ES-I3 (cell line): ENCODE results near the gene KCND3.

Experiments used
- H3K36me3 ChIP-seq: 2 replicates; pipeline ENCODE4 v1.6.1; 2013; ENCODE audit warnings: mild to moderate bottlenecking, low read length, control low read depth, moderate library complexity; ENCODE audit not compliant: insufficient read depth
- H3K4me1 ChIP-seq: 2 replicates; pipeline ENCODE4 v1.6.1; 2013; ENCODE audit warnings: mild to moderate bottlenecking, control low read depth, low read length; ENCODE audit not compliant: insufficient read depth
- H3K9ac ChIP-seq: 2 replicates; pipeline ENCODE4 v1.6.1; 2013; ENCODE audit warnings: low read depth, mild to moderate bottlenecking, low read length, moderate library complexity
- H3K9me3 ChIP-seq: 2 replicates; pipeline ENCODE4 v1.6.1; 2013; ENCODE audit warnings: mild to moderate bottlenecking, low read length, moderate library complexity; ENCODE audit not compliant: control insufficient read depth, insufficient read depth

Gene KCND3

DNA sequence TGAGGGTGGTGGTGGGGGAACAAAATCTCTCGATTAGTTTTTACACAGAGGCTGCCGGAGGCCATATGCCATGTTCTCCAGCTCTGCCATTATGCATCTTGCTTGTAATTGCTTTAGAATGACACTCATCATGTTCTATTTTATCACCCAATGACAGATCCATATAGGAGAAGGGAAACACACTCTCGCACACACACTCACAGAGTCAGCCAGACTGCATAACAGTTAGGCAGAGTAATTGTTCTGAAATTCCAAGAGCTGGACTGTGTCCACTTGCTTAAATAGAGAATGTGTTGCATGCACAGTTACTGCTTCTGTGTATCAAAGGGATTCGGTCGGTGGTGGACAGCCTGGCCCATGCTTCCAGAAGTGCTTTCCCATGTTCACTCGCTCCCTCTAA, 30.6 kb downstream of the KCND3 start:
- no peaks in the 10 kb centered on the region for H3K36me3 ChIP-seq
- no peaks in the 10 kb centered on the region for H3K9me3 ChIP-seq
- H3K9ac ChIP-seq, result no peak overlapping the region
- peaks cover 5% of the 10 kb centered on the region for H3K4me1 ChIP-seq

DNA sequence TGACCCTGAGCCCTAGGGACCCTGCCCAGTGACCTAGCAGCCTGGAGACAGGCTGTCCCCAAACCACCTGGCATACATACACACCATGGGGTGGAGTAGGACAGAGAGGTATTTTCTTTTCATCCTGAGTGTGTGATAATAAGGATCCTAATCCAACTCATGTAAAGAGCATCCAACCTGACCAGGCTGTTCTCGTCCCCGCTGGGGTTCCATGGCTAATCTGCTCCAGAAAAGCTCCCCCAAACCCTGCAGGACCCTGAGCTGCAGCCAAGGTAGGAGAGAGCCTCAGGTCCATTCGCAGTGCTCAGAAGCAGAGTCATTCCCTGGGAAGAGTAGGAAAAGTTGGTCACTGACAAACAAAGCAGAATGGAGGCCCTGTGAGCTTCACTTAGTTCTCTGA, 31.4 kb downstream of the KCND3 start:
- H3K9ac ChIP-seq, result no peak overlapping the region
- no peaks in the 10 kb centered on the region for H3K36me3 ChIP-seq
- no peaks in the 10 kb centered on the region for H3K9me3 ChIP-seq
- no peaks in the 10 kb centered on the region for H3K4me1 ChIP-seq

DNA sequence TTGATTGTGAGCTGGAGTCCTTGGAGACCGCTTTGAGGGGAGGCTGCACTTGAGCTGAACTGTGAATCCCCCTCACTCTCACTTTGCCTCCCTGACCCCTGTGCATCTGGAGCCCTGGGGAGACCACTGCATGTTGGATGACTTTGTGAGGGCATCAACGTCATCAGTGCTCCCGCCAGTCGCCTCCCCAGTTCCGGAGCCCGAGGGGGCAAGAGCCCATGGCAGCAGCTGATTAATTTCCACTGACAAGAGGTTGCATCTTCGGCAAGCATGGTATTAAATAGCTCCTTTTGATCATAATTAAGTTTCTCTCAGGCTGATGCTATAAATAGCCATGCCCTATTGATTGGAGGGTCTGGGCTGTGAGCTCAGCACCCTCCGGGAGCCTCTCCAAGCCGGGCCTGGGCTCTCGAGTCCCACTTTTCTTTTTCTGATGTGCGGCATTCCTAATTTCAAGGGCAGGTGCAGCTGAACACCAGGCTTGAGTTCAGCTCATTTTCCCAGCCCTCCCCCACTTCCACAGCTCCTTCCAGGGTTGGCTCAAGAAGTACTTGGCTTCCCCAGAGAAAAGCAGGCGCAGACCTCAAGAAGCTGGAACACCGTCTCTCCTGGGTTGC, 33.2 kb downstream of the KCND3 start:
- Histone ChIP-seq H3K4me1 (no peaks in the 10 kb centered on the region), H3K36me3 (no peaks in the 10 kb centered on the region), H3K9me3 (no peaks in the 10 kb centered on the region), H3K9ac (no peak overlapping the region)

DNA sequence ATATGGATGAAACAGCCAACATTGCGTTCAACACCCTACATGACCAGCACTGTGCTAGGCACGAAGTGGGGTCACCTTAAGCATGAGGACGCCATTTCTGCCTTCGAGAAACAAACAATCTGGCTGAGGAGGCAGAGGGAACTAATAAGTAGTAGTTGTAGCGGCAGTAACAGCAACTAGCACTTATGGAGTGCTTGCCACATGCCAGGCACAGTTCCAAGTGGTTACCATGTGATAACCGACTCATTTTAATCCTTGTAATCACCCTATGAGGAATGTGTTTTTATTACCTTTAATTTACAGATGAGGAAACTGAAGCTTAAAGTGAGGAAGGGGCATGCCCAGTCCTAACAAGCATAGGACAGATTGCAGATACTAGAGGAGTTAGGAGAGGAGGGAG, 33.7 kb downstream of the KCND3 start:
- H3K4me1 ChIP-seq, result no peaks in the 10 kb centered on the region
- H3K9me3 ChIP-seq, result no peaks in the 10 kb centered on the region
- no peaks in the 10 kb centered on the region for H3K36me3 ChIP-seq
- no peak overlapping the region for H3K9ac ChIP-seq

DNA sequence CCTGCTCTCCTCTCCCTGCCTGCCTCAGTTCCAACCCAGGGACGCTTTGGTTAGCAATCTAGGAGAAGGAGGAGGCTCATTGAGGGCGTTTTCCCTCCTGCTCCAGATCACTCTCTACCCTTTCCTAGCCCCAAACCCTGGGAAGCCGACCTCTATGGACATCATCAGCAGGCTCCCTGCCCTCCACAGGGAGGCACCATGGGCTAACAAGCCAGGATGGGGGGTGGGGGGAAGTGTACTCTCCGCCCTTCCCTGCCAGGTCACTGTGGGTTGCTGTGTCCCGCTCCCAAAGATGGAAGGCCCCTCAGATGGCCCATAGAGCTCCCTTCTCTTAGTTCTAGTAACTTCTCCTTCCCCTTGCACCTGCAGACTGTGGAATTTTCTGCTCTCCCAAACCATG, 35.7 kb downstream of the KCND3 start:
- Histone ChIP-seq H3K36me3 (no peaks in the 10 kb centered on the region), H3K9me3 (no peaks in the 10 kb centered on the region), H3K9ac (no peak overlapping the region)

DNA sequence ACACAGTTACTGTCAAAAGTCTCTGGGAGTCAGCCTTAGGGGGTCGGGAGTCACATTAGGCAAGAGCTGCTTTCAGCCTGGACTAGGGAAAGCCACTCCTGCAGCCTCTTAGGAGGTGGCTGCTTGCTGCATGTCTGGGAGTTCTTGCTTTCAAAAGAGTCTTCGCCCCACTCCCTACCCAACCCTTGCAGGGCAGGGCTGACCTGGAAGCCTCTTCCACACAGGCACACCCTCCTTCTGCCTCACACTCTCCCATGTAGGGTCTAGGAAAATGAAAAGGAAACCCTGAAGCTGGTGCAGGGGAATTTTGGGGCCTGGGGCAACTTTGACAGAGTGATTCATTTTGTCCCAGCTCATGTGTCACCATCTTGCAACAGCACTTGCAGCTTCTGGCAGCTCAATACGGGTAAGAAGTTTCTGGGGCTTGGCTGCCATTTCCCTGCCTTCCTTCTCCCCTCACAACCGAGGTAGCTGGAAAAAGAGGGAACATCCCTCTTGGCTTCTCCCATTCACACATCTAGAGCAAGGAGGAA, 37.3 kb downstream of the KCND3 start:
- no peaks in the 10 kb centered on the region for H3K9me3 ChIP-seq
- no peak overlapping the region for H3K9ac ChIP-seq
- peaks cover 12% of the 10 kb centered on the region; the same call in 1 of the 2 replicates for H3K4me1 ChIP-seq
- no peaks in the 10 kb centered on the region for H3K36me3 ChIP-seq

More for the DNA sequence above, 35.7 kb downstream of the KCND3 start:
- H3K4me1 ChIP-seq, result peaks cover 2% of the 10 kb centered on the region; the same call in 1 of the 2 replicates

DNA sequence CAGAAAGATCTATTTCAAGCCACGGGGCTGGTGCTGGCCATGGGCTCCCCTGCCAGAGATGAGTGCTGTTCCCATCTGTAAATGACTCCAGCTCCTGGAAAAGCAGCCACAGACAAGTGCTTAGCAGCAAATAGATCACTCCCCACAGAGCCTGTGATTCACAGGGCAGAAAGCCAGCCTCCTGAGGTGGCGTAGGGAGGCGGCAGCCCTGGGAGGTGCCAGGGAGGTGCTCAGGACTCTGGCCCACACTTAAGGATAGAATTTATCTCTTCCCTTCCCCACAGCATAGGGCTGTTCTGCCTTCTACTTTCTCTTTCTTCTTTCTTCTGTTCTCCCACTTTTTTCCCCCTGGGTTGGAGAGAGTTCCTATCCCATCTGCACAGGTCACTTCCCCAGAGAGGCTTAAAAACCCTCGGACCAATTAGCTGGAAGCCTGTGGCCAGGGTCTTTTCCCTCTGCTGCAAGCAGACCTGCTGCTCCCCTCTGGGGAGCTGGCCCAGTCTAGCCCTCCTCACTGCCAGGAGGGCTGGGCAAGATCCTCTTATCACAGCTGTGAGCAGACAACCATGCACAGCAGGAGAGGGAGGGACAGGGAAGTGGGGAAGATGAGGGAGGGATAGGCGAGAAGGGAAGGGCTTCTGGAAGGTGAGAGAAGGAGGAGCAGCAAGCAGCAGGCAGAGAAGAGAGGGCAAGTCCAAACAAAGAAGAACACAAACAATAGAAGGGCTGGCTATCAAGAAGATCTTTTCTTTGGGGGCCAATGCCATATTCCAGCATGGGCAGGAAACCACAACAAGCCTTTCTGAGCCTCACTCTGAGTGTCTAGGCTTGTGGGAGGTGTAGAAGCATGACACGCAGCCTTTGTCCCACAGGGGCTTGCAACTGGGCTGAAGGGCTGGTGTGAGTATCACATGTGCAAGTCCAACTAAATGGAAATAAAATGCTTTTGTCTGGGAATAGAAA, 41.0 kb downstream of the KCND3 start:
- Histone ChIP-seq H3K9me3 (no peaks in the 10 kb centered on the region), H3K9ac (no peak overlapping the region), H3K36me3 (no peaks in the 10 kb centered on the region), H3K4me1 (peaks cover 12% of the 10 kb centered on the region; the same call in 1 of the 2 replicates)

DNA sequence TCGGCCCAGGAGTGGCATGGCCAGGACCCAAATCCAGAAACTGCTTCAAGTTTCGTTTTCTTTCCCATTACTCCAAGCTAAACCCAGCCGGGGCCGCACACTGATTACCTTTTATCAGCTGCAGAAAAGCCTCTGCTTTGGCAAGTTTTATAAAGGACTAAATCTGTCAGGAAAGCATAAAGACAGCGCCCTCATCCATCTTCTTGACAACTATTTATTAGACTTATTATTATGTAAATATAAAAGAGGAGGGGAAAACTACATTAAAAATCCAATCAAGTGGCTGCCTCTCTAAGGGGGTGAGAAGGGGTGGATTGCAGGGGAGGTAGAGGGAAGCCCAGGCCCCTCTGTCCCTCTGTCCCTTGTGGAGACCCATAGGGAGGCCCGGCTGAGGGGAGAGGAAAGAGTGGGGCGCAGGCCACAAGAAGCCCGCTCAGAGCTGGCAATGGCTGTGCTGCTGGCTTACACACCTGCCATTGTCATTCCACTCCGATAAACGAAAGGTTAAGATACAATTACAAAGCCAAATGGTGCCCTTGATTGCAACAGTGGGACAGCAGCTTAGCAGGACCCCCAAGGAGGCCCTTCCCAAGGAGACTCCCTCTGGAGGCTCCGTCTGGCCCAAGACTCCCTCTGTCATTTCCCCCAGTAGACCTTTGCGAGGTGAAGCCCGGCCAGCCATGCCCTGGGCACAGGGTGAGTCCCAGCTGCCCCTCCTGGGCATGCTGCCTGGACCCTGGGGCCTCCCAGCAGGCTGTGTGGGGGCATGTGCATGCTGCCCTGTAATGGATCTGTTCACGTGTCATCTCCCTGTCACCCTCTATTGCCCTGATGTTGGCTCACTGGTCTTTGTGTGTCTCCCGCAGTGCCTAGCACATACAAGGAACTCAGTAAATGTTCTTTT, 45.4 kb downstream of the KCND3 start:
- Histone ChIP-seq H3K9ac (no peak overlapping the region), H3K36me3 (no peaks in the 10 kb centered on the region), H3K9me3 (no peaks in the 10 kb centered on the region), H3K4me1 (peaks cover 12% of the 10 kb centered on the region; the same call in 1 of the 2 replicates)

DNA sequence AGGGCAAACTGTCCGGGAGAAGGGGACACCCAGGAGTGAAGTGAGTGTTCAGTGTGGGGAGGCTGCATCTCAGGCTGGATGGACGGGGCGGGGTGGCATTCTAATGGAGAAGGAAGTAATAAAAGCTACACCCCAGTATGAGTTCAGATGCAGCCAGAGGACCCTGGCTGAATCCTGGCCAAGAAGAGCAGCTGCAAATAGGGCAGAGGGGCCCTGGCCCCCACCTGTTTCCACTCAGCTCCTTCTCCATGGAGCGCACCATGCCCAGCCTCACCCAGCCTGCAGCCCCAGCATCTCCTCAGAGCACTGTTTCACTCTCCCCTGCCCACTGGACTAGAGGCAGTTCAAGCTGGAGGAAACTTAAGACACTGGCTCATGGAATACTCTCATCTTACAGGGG, 46.4 kb downstream of the KCND3 start:
- Histone ChIP-seq H3K36me3 (no peaks in the 10 kb centered on the region), H3K4me1 (0 out of 2 replicates have a peak, but pooled peaks cover 2% of the 10 kb centered on the region), H3K9me3 (no peaks in the 10 kb centered on the region), H3K9ac (no peak overlapping the region)

DNA sequence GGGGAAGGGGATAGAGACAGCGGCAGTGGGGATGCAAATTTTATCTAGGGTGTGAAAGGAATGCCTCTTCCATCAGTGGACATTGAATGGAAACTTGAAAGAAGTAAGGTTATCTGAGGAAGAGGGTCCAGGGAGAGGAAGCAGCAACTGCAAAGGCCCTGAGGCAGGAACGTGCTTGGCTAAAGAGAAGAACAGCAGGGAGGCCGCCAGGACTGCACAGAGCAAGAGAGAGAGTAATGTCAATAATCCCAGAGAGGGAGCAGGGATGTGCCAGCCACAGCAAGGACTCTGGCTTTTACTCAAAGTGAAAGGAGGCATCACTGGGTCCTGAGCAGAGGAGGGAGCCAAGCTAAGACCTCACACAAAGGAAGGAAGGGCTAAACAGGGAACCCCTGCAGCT, 50.9 kb downstream of the KCND3 start:
- Histone ChIP-seq H3K4me1 (peaks cover 7% of the 10 kb centered on the region), H3K9me3 (no peaks in the 10 kb centered on the region), H3K9ac (no peak overlapping the region), H3K36me3 (no peaks in the 10 kb centered on the region)

DNA sequence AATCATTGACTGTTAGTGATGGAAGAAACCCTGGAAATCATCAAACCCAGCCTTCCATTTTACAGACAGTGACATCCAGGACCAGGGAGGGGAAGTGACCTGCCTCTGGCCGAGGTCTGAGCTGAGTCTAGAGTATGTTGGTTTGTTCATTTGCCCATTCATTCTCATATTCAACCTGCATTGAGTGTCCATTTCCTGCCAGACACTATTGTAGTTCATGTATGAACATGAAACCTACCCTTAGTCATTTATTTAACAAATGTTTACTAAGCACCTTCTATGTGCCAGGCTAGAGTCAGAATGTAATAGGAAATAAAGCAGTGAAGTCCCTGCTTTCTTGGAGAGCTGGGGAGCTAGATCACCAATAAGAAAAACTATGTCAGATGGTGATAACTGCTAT, 51.3 kb downstream of the KCND3 start:
- no peak overlapping the region for H3K9ac ChIP-seq
- peaks cover 7% of the 10 kb centered on the region for H3K4me1 ChIP-seq
- no peaks in the 10 kb centered on the region for H3K36me3 ChIP-seq
- H3K9me3 ChIP-seq, result no peaks in the 10 kb centered on the region

DNA sequence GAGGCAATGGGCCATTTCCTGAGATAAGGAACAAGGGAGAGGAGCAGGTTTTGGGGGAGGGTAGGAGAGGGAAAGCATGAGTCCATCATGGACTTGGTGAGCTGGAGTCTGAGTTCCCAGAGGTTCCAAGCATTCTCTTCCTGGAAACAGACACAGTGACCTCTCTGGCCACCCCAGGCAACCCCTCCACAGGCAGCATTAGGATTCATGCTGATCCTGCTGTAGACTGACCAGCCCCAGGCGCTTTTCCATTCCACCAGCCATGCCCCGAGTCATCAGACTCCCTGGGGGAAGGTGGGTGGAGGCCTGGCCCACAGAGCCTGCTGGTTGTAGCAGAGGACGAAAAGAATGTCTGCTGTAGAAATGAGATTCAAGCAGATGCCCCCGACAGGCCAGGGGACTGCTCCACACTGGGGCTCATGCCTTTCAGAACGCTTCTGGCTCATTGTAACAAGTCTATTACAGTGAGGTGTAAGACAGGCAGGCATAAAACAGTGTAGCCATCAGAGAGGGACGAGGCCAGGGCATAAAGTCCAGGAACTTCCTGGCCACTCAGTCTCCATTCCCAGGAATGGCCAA, 52.2 kb downstream of the KCND3 start:
- H3K9me3 ChIP-seq, result no peaks in the 10 kb centered on the region
- H3K9ac ChIP-seq, result no peak overlapping the region
- H3K36me3 ChIP-seq, result no peaks in the 10 kb centered on the region
- H3K4me1 ChIP-seq, result peaks cover 7% of the 10 kb centered on the region

DNA sequence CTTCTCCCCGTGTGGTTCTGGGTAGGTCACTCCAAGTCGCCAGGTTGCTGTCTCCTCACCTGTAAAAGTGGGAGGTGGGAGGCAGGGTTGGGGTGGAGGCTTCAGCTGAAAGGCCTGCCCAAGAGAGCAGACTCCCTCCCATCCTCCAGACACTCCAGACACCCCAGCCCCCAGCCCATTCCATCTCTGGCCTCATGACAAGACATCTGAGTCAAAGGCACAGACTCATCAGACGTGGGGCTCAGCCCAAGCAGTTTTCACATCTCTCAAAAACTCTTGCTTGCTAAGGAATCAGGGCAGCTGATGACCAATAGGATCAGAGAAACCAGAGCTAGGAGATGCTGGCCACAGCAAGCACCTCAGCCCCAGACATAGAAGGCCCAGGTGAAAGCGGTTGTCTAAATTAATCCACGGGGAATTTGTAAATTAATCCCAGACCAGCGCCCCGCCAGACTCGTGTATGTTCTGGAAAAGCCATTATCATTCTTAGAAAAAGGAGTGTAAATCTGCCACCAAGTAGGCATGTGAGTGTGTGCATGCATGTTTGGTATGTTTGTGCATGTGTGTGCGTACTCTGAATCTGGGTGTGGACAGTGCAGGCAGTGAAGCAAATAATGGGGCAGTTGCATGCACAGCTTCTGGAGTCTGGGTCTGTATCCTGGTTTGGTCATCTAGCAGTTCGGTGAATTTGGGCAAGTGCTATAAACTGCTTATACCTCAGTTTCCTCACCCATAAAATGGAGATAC, 55.2 kb downstream of the KCND3 start:
- Histone ChIP-seq H3K9ac (no peak overlapping the region), H3K36me3 (no peaks in the 10 kb centered on the region), H3K9me3 (no peaks in the 10 kb centered on the region), H3K4me1 (peaks cover 7% of the 10 kb centered on the region)
